HEK293T (cell line): ENCODE data around the gene FGGY.

Experiments
- CTCF ChIA-PET: fragments of 350-600 bp; formaldehyde crosslinking; extraction: SDS; loops from one replicate; lab custom pipeline; 2021; ENCODE audit warnings: antibody characterized with exemption, inconsistent platforms; lab: Yijun Ruan, JAX
- POLR2A ChIA-PET: fragments of 350-600 bp; formaldehyde crosslinking; extraction: SDS; loops from one replicate; lab custom pipeline; 2020; ENCODE audit warnings: antibody characterized with exemption, inconsistent platforms; lab: Yijun Ruan, JAX
- DNase-seq: peaks from one replicate; pipeline ENCODE4 v3.0.0; 2012; ENCODE audit warnings: mixed read lengths; ENCODE audit errors: extremely low spot score
- ARNT ChIP-seq: fragments of 450-650 bp; IDR thresholded peaks from 2 replicates; pipeline ENCODE4 v1.6.1; 2017; ENCODE audit warnings: mild to moderate bottlenecking
- BHLHE40 ChIP-seq: fragments of 450-650 bp; IDR thresholded peaks from 2 replicates; pipeline ENCODE4 v1.6.1; 2016; ENCODE audit warnings: mild to moderate bottlenecking, moderate library complexity, borderline replicate concordance
- CTBP1 ChIP-seq: fragments of 450-650 bp; IDR thresholded peaks from 2 replicates; pipeline ENCODE4 v1.6.1; 2016; ENCODE audit warnings: borderline replicate concordance
- ELF4 ChIP-seq: fragments of 450-650 bp; IDR thresholded peaks from 2 replicates; pipeline ENCODE4 v1.6.1; 2017; ENCODE audit warnings: antibody characterized with exemption
- FOXA1 ChIP-seq: fragments of 450-650 bp; IDR thresholded peaks from 2 replicates; pipeline ENCODE4 v1.6.1; 2016; ENCODE audit warnings: mild to moderate bottlenecking
- FOXK2 ChIP-seq: fragments of 450-650 bp; IDR thresholded peaks from 2 replicates; pipeline ENCODE4 v1.6.1; 2016; ENCODE audit warnings: mild to moderate bottlenecking
- FOXM1 ChIP-seq: fragments of 450-650 bp; IDR thresholded peaks from 2 replicates; pipeline ENCODE4 v1.6.1; 2017; ENCODE audit warnings: mild to moderate bottlenecking, borderline replicate concordance
- HDGF ChIP-seq: fragments of 450-650 bp; IDR thresholded peaks from 2 replicates; pipeline ENCODE4 v1.6.1; 2017; ENCODE audit warnings: antibody characterized with exemption, borderline replicate concordance
- L3MBTL2 ChIP-seq: fragments of 450-650 bp; conservative IDR thresholded peaks from 2 replicates; pipeline ENCODE4 v1.6.1; 2016; ENCODE audit warnings: mild to moderate bottlenecking
- LEF1 ChIP-seq: fragments of 450-650 bp; IDR thresholded peaks from 2 replicates; pipeline ENCODE4 v1.6.1; 2017; ENCODE audit warnings: mild to moderate bottlenecking, borderline replicate concordance
- NFRKB ChIP-seq: fragments of 450-650 bp; IDR thresholded peaks from 2 replicates; pipeline ENCODE4 v1.6.1; 2016; ENCODE audit warnings: mild to moderate bottlenecking, moderate library complexity
- SP1 ChIP-seq: fragments of 450-650 bp; IDR thresholded peaks from 2 replicates; pipeline ENCODE4 v1.6.1; 2017
- SUZ12 ChIP-seq: fragments of 450-650 bp; IDR thresholded peaks from 2 replicates; pipeline ENCODE4 v1.6.1; 2016; ENCODE audit warnings: mild to moderate bottlenecking
- TARDBP ChIP-seq: fragments of 450-650 bp; IDR thresholded peaks from 2 replicates; pipeline ENCODE4 v1.6.1; 2016
- ZNF384 ChIP-seq: fragments of 450-650 bp; IDR thresholded peaks from 2 replicates; pipeline ENCODE4 v1.6.1; 2016
- TF ChIP-seq, protein P1 (sequence below): fragments of 450-650 bp; IDR thresholded peaks from 2 replicates; pipeline ENCODE4 v1.6.1; 2016

FGGY gene

DNA sequence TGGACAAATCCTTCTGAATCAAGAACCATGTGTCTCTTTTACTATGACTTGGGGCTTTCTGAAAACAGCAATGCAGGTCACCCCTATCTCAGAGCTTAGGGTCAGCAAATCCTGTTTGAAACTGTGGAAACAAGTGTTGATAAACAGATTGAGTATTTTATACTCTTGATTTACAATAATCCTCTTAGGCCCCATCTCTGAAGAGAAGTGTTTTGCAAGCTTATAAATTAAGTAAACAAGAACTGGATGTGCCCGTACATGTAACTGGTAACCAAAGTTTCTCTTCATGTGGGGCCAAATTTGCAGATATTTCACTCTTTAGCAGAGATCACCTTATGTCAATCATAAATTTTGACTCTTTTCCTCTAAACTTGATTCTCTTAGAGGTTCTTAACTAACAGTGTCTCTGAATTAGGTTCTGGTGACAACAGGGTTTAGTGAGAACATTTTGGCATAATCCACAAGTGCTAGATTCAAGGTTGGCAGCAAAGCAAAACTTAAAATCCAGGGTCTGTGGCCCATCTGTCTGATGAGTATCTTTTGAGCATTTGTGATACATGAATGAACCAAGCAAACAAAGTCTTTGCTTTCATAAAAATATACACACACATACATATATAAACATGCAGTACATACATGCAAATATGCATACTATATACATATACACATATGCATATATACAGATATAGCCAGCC lies 334.8 kb downstream of the FGGY start:
- TF ChIP-seq NFRKB (no peak), ZNF384 (no peak), FOXA1 (no peak), FOXM1 (no peak)
- CTCF ChIA-PET, result no interaction called here
- POLR2A ChIA-PET, result no interaction called here
- no peak for DNase-seq

DNA sequence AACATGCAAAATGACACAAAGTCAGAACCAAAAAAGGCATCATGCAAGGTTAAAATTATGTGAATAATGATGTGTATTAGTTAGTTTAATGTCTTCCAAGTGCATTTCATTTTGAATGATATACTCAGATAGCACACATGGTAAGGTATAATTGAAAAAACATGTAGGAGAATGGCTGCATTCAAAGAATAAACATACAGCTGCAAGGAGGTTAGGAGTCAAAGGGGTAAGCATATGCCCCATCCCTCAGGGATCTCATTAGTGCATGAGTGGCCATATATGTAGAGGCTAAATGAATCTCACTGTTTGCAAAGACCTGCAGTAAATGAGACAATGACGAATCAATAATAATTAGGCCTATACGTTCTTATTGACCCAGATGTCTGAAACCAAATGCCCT lies 338.2 kb downstream of the FGGY start:
- ChIA-PET CTCF (no interaction called here), POLR2A (no interaction called here)
- no peak for TF ChIP-seq ELF4
- no peak for TF ChIP-seq TARDBP
- TF ChIP-seq LEF1, result no peak
- no peak for TF ChIP-seq FOXA1
- TF ChIP-seq BHLHE40, result no peak
- TF ChIP-seq NFRKB, result no peak
- no peak for TF ChIP-seq ARNT
- TF ChIP-seq, protein P1, sequence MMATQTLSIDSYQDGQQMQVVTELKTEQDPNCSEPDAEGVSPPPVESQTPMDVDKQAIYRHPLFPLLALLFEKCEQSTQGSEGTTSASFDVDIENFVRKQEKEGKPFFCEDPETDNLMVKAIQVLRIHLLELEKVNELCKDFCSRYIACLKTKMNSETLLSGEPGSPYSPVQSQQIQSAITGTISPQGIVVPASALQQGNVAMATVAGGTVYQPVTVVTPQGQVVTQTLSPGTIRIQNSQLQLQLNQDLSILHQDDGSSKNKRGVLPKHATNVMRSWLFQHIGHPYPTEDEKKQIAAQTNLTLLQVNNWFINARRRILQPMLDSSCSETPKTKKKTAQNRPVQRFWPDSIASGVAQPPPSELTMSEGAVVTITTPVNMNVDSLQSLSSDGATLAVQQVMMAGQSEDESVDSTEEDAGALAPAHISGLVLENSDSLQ, result no peak
- TF ChIP-seq HDGF, result no peak
- no peak for TF ChIP-seq SUZ12
- no peak for TF ChIP-seq SP1
- no peak for TF ChIP-seq ZNF384
- TF ChIP-seq FOXK2, result no peak
- no peak for TF ChIP-seq CTBP1
- no peak for TF ChIP-seq FOXM1
- TF ChIP-seq L3MBTL2, result no peak
- DNase-seq, result no peak

DNA sequence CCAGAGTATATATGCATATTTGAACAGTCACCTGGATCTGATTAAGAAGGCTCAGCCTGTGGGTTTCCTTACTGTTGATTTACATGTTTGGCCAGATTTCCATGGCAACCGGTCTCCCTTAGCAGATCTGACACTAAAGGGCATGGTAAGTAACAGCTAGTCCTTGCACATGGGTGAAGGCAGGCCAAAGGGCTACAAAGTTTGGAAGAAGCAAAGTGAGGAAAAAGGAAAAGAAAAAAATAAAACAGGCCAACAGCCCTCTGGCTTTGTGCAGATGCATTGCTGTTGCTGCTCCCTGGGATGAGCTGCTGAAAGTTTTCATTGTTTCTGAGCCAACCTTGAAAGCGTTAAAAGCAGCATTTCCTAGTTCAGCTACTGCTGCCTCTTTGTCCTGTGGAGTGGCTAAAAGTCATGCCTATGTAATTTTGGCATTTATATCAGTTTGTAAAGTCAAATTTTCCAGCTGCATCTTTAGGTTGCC lies 341.4 kb downstream of the FGGY start:
- POLR2A ChIA-PET, result no interaction called here
- DNase-seq, result no peak
- CTCF ChIA-PET, result no interaction called here
- TF ChIP-seq CTBP1 (no peak), TARDBP (no peak), FOXM1 (no peak), FOXK2 (no peak), ELF4 (no peak), BHLHE40 (no peak), SP1 (no peak), ARNT (no peak), ZNF384 (no peak), LEF1 (no peak), HDGF (no peak), NFRKB (no peak), L3MBTL2 (no peak), FOXA1 (no peak), SUZ12 (no peak)
- TF ChIP-seq, protein P1, result no peak

DNA sequence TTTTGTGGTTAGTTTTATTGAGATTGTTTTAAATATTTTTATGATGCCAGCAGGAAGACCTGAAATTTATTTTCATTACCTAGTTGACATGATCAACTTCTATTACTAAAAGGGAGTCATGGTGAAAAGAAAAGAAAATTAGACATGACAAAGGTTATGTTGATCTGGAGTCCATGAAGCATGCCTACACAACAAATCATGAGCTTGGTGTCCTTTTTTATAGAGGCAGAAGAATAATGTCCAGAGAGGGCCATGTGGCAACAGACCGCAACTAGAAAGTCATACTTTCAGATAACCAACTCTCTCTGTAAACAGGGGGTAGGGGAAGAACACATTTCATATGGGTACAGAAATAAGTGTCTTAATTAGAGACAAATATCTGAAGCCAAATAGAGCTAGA lies 342.4 kb downstream of the FGGY start:
- CTCF ChIA-PET, result no interaction called here
- TF ChIP-seq ELF4 (no peak), FOXM1 (no peak), SUZ12 (no peak), L3MBTL2 (no peak), TARDBP (no peak), ARNT (no peak), ZNF384 (no peak), LEF1 (no peak), CTBP1 (no peak), BHLHE40 (no peak), SP1 (no peak), NFRKB (no peak), HDGF (no peak), FOXA1 (no peak), FOXK2 (no peak)
- TF ChIP-seq, protein P1, result no peak
- no peak for DNase-seq
- POLR2A ChIA-PET, result no interaction called here

DNA sequence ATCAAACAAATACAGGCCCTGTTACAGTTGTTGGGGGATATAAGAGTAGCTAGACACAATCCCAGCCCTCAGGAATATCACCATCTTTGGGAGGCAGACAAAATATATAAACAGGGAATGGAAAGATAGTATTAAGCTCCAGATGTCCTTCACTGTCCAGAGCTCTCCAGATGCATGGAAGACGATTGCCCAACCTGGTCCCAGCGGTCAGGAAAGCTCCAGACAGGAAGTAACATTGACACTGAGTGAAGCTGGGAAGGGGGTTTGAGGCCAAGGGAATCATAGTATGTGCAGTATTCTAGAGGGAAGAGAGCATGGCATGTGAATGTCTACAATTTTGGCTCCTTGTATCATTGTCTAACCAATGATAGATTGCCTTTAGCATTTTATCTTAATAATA lies 344.0 kb downstream of the FGGY start:
- DNase-seq, result no peak
- TF ChIP-seq ELF4 (no peak), LEF1 (no peak), TARDBP (no peak), BHLHE40 (no peak), CTBP1 (no peak), FOXK2 (no peak), SP1 (no peak)
- TF ChIP-seq, protein P1, result no peak
- CTCF ChIA-PET, result no interaction called here
- POLR2A ChIA-PET, result no interaction called here

DNA sequence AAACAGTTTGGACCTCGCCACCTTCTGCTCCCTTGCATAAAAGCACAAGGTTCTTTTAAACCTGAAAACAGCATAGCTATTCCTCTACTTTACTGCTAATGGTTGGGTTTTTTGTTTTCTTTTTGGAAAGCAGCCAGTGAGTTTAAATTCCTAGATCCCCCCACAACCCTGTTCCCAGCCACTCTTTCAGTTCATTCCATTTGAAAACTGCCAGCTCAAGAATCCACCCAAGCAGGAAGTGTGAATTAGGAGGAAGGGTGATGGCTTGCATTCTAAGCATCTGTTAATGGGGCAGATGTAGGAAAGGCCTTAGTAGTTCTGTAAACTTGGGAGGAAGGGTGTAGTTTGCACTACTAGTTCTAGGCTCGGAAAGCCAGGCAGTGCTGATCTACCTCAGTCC lies 344.9 kb downstream of the FGGY start:
- DNase-seq, result no peak
- CTCF ChIA-PET, result no interaction called here
- POLR2A ChIA-PET, result no interaction called here
- TF ChIP-seq ELF4 (no peak), LEF1 (no peak), ARNT (no peak), L3MBTL2 (no peak), ZNF384 (no peak), NFRKB (no peak), FOXM1 (no peak)
